Lung (tissue), 12 donors: ENCODE results near the gene COPRS. TPM values are rescaled to one million over a fixed set of nuclear protein-coding genes. Genes with fewer than 3 reads are reported as not detected.

Experiments
- ATAC-seq: fragments of 200-7000 bp; cut with Tn5 transposase; one replicate; pipeline ENCODE4 v1.9.1; 2020; ENCODE audit warnings: moderate number of reproducible peaks; ENCODE audit not compliant: insufficient read depth, low FRiP score
- DNase-seq, 3 donors: peaks; one replicate each; pipeline ENCODE4 v3.0.0-alpha.2; 2013 to 2017
- H3K27ac ChIP-seq, 2 donors: one replicate each; pipeline ENCODE4 v1.5.1; 2013; ENCODE audit warnings: mild to moderate bottlenecking in 2 of 2, moderate library complexity in 2 of 2, control low read depth in 1 of 2, inconsistent platforms in 1 of 2, low read depth in 1 of 2, low read length in 1 of 2
- H3K27me3 ChIP-seq, 3 donors: one replicate each; pipeline ENCODE4 v1.5.1; 2013; ENCODE audit warnings: low read length in 2 of 3; ENCODE audit not compliant: control insufficient read depth in 3 of 3, insufficient read depth in 3 of 3
- H3K36me3 ChIP-seq, 4 donors: one replicate each; pipeline ENCODE4 v1.5.1; 2013; ENCODE audit warnings: low read length in 4 of 4, mild to moderate bottlenecking in 1 of 4, moderate library complexity in 1 of 4; ENCODE audit not compliant: control insufficient read depth in 4 of 4, insufficient read depth in 4 of 4
- H3K4me1 ChIP-seq, 5 donors: one replicate each; pipeline ENCODE4 v1.5.1; 2013; ENCODE audit warnings: low read length in 5 of 5, mild to moderate bottlenecking in 2 of 5, moderate library complexity in 1 of 5; ENCODE audit not compliant: control insufficient read depth in 5 of 5, insufficient read depth in 5 of 5
- H3K4me3 ChIP-seq: one replicate; pipeline ENCODE4 v1.5.1; 2013; ENCODE audit warnings: mild to moderate bottlenecking, control low read depth, moderate library complexity
- H3K9ac ChIP-seq, 2 donors: one replicate each; pipeline ENCODE4 v1.5.1; 2013; ENCODE audit warnings: low read length in 2 of 2, control low read depth in 1 of 2; ENCODE audit not compliant: insufficient read depth in 1 of 2
- H3K9me3 ChIP-seq, 4 donors: one replicate each; pipeline ENCODE4 v1.5.1; 2013; ENCODE audit warnings: low read length in 3 of 4, mild to moderate bottlenecking in 1 of 4, moderate library complexity in 1 of 4; ENCODE audit not compliant: control insufficient read depth in 4 of 4, insufficient read depth in 3 of 4
- CTCF ChIP-seq: IDR thresholded peaks from 2 replicates; pipeline ENCODE4 v1.5.1; 2012; ENCODE audit warnings: mild to moderate bottlenecking; ENCODE audit errors: control extremely low read depth, extremely low read depth
- WGBS, 2 donors: extraction: QIAGEN DNeasy Blood & Tissue Kit; methylation state at CpG; one replicate each; pipeline ENCODE4 v1.1.7; 2013; 5-methylcytosine and 5-hydroxymethylcytosine counted together
- polyA plus RNA-seq, 2 donors: library from polyadenylated mRNA; stranded (reverse); fragments of 200-250 nt; gene quantifications; one replicate each; pipeline ENCODE4 v1.2.1, GENCODE V29; 2013
- total RNA-seq, 2 donors: library from RNA; depleted of rRNA in 1 of 2; stranded (reverse); fragments of >200 nt in 1 of 2; gene quantifications; one replicate each; pipeline ENCODE4 v1.2.1, GENCODE V29; 2014 to 2021
- donor health status: control.
- donor health status: control.
- donor health status: Bipolar disorder and iron deficiency.
- donor health status: healthy.
- donor health status: DM: yes; HTN: yes; CAD: no.

The COPRS gene
- total and polyA plus RNA-seq, 4 donors = 21.0 to 64.7 (median 38.4) TPM

- H3K27me3 ChIP-seq = no peaks in the 10 kb centered on the region
- no peak overlapping the region for H3K27ac ChIP-seq
- no peak overlapping the region for H3K4me3 ChIP-seq
- DNase-seq = no peak
- H3K36me3 ChIP-seq = no peaks in the 10 kb centered on the region
- no peak for ATAC-seq
- H3K4me1 ChIP-seq = peaks cover 0 to 4% (median 0%) of the 10 kb centered on the region in 5 donors
- H3K9ac ChIP-seq = no peak overlapping the region
- no peak for TF ChIP-seq CTCF
- peaks cover 0 to 5% (median 0%) of the 10 kb centered on the region in 4 donors for H3K9me3 ChIP-seq
- 88 to 94% methylated on average over 4 of the region's 4 CpGs for WGBS, 2 donors
Observed at GRCh38 chr17:31808521-31809050, 50.5 kb downstream of the COPRS start.

GRCh38 chr17:31807846-31808245 lies 51.2 kb downstream of the COPRS start:
- peak in 2 of 3 donors; percentile 16 to 29 for DNase-seq
- Histone ChIP-seq H3K4me1 (peaks cover 0 to 4% (median 0%) of the 10 kb centered on the region in 5 donors), H3K9ac (no peak overlapping the region), H3K4me3 (no peak overlapping the region), H3K27ac (no peak overlapping the region), H3K9me3 (peaks cover 0 to 5% (median 0%) of the 10 kb centered on the region in 4 donors), H3K36me3 (no peaks in the 10 kb centered on the region), H3K27me3 (no peaks in the 10 kb centered on the region)
- TF ChIP-seq CTCF = no peak
- ATAC-seq = no peak

GRCh38 chr17:31806921-31807320 lies 52.1 kb downstream of the COPRS start:
- Histone ChIP-seq H3K36me3 (no peaks in the 10 kb centered on the region), H3K27ac (no peak overlapping the region), H3K4me3 (no peak overlapping the region), H3K4me1 (peaks cover 0 to 4% (median 0%) of the 10 kb centered on the region in 5 donors), H3K9ac (no peak overlapping the region), H3K27me3 (no peaks in the 10 kb centered on the region), H3K9me3 (peaks cover 0 to 5% (median 0%) of the 10 kb centered on the region in 4 donors)
- no peak for DNase-seq
- ATAC-seq = no peak
- WGBS, 2 donors = 88 to 97% methylated on average over 4 of the region's 4 CpGs
- no peak for TF ChIP-seq CTCF
